ENCODE results near the gene CLHC1.

CLHC1 gene

GRCh38 chr2:55176094-55176415 lies 56.0 kb downstream of the CLHC1 start:
- no peaks in the 10 kb centered on the region for H3K36me3 ChIP-seq (ENCODE audit: insufficient read depth, insufficient read length, low read length)
- H3K4me1 ChIP-seq (ENCODE audit: insufficient read depth, insufficient read length) = no peaks in the 10 kb centered on the region
- TF ChIP-seq YY1 (IDR thresholded peaks at IDR 0.05; ENCODE audit: insufficient read depth, insufficient read length) = no peak
- no peak for TF ChIP-seq SUZ12 (IDR thresholded peaks at IDR 0.05; ENCODE audit: extremely low read depth, insufficient read depth, insufficient read length)
- no peak for TF ChIP-seq ZNF274 (IDR thresholded peaks at IDR 0.05; ENCODE audit: low read depth, low read length)
- no peaks in the 10 kb centered on the region for H3K9me3 ChIP-seq (ENCODE audit: insufficient read depth, low read length)
- H3K9ac ChIP-seq (ENCODE audit: insufficient read length, low read depth) = no peak overlapping the region
- no peak for DNase-seq (ENCODE audit: low read depth, low spot score)
- H3K4me3 ChIP-seq (ENCODE audit: insufficient read length, low read depth) = no peak overlapping the region
- no peaks in the 10 kb centered on the region for H3K27me3 ChIP-seq (ENCODE audit: insufficient read depth, insufficient read length)

GRCh38 chr2:55175254-55176093 lies 56.6 kb downstream of the CLHC1 start:
- Histone ChIP-seq H3K9ac (ENCODE audit: insufficient read length, low read depth) (no peak overlapping the region), H3K4me3 (ENCODE audit: insufficient read length, low read depth) (no peak overlapping the region), H3K36me3 (ENCODE audit: insufficient read depth, insufficient read length, low read length) (no peaks in the 10 kb centered on the region), H3K27me3 (ENCODE audit: insufficient read depth, insufficient read length) (no peaks in the 10 kb centered on the region), H3K9me3 (ENCODE audit: insufficient read depth, low read length) (no peaks in the 10 kb centered on the region), H3K4me1 (ENCODE audit: insufficient read depth, insufficient read length) (no peaks in the 10 kb centered on the region)
- TF ChIP-seq SUZ12 (IDR thresholded peaks at IDR 0.05; ENCODE audit: extremely low read depth, insufficient read depth, insufficient read length) (no peak), ZNF274 (IDR thresholded peaks at IDR 0.05; ENCODE audit: low read depth, low read length) (no peak), YY1 (IDR thresholded peaks at IDR 0.05; ENCODE audit: insufficient read depth, insufficient read length) (no peak)
- no peak for DNase-seq (ENCODE audit: low read depth, low spot score)

GRCh38 chr2:55173438-55174054 lies 58.5 kb downstream of the CLHC1 start:
- Histone ChIP-seq H3K4me1 (ENCODE audit: insufficient read depth, insufficient read length) (no peaks in the 10 kb centered on the region), H3K9me3 (ENCODE audit: insufficient read depth, low read length) (no peaks in the 10 kb centered on the region), H3K36me3 (ENCODE audit: insufficient read depth, insufficient read length, low read length) (no peaks in the 10 kb centered on the region), H3K9ac (ENCODE audit: insufficient read length, low read depth) (no peak overlapping the region), H3K27me3 (ENCODE audit: insufficient read depth, insufficient read length) (no peaks in the 10 kb centered on the region), H3K4me3 (ENCODE audit: insufficient read length, low read depth) (no peak overlapping the region)
- DNase-seq (ENCODE audit: low read depth, low spot score) = no peak
- TF ChIP-seq SUZ12 (IDR thresholded peaks at IDR 0.05; ENCODE audit: extremely low read depth, insufficient read depth, insufficient read length) (no peak), YY1 (IDR thresholded peaks at IDR 0.05; ENCODE audit: insufficient read depth, insufficient read length) (no peak), ZNF274 (IDR thresholded peaks at IDR 0.05; ENCODE audit: low read depth, low read length) (no peak)

GRCh38 chr2:55169915-55170314 lies 62.2 kb downstream of the CLHC1 start:
- no peak for TF ChIP-seq SUZ12 (IDR thresholded peaks at IDR 0.05; ENCODE audit: extremely low read depth, insufficient read depth, insufficient read length)
- no peak for TF ChIP-seq ZNF274 (IDR thresholded peaks at IDR 0.05; ENCODE audit: low read depth, low read length)
- TF ChIP-seq YY1 (IDR thresholded peaks at IDR 0.05; ENCODE audit: insufficient read depth, insufficient read length) = no peak
- Histone ChIP-seq H3K4me3 (ENCODE audit: insufficient read length, low read depth) (no peak overlapping the region), H3K27me3 (ENCODE audit: insufficient read depth, insufficient read length) (no peaks in the 10 kb centered on the region), H3K36me3 (ENCODE audit: insufficient read depth, insufficient read length, low read length) (no peaks in the 10 kb centered on the region), H3K4me1 (ENCODE audit: insufficient read depth, insufficient read length) (no peaks in the 10 kb centered on the region), H3K9ac (ENCODE audit: insufficient read length, low read depth) (no peak overlapping the region), H3K9me3 (ENCODE audit: insufficient read depth, low read length) (no peaks in the 10 kb centered on the region)
- DNase-seq (ENCODE audit: low read depth, low spot score) = no peak

GRCh38 chr2:55169359-55169758 lies 62.7 kb downstream of the CLHC1 start:
- H3K27me3 ChIP-seq (ENCODE audit: insufficient read depth, insufficient read length) = no peaks in the 10 kb centered on the region
- TF ChIP-seq ZNF274 (IDR thresholded peaks at IDR 0.05; ENCODE audit: low read depth, low read length) (no peak), YY1 (IDR thresholded peaks at IDR 0.05; ENCODE audit: insufficient read depth, insufficient read length) (no peak)
- DNase-seq (ENCODE audit: low read depth, low spot score) = no peak
- H3K4me3 ChIP-seq (ENCODE audit: insufficient read length, low read depth) = no peak overlapping the region
- H3K9me3 ChIP-seq (ENCODE audit: insufficient read depth, low read length) = no peaks in the 10 kb centered on the region
- no peaks in the 10 kb centered on the region for H3K36me3 ChIP-seq (ENCODE audit: insufficient read depth, insufficient read length, low read length)
- no peaks in the 10 kb centered on the region for H3K4me1 ChIP-seq (ENCODE audit: insufficient read depth, insufficient read length)
- H3K9ac ChIP-seq (ENCODE audit: insufficient read length, low read depth) = no peak overlapping the region

- Histone ChIP-seq H3K9ac (ENCODE audit: insufficient read length, low read depth) (no peak overlapping the region), H3K4me1 (ENCODE audit: insufficient read depth, insufficient read length) (peaks cover 1% of the 10 kb centered on the region), H3K4me3 (ENCODE audit: insufficient read length, low read depth) (no peak overlapping the region), H3K9me3 (ENCODE audit: insufficient read depth, low read length) (no peaks in the 10 kb centered on the region), H3K27me3 (ENCODE audit: insufficient read depth, insufficient read length) (no peaks in the 10 kb centered on the region), H3K36me3 (ENCODE audit: insufficient read depth, insufficient read length, low read length) (no peaks in the 10 kb centered on the region)
- TF ChIP-seq ZNF274 (IDR thresholded peaks at IDR 0.05; ENCODE audit: low read depth, low read length) (no peak), SUZ12 (IDR thresholded peaks at IDR 0.05; ENCODE audit: extremely low read depth, insufficient read depth, insufficient read length) (no peak), YY1 (IDR thresholded peaks at IDR 0.05; ENCODE audit: insufficient read depth, insufficient read length) (no peak)
- peak; percentile 40 for DNase-seq (ENCODE audit: low read depth, low spot score)
Observed at GRCh38 chr2:55168221-55169154, 63.6 kb downstream of the CLHC1 start.

- Histone ChIP-seq H3K9ac (ENCODE audit: insufficient read length, low read depth) (no peak overlapping the region), H3K9me3 (ENCODE audit: insufficient read depth, low read length) (no peaks in the 10 kb centered on the region), H3K27me3 (ENCODE audit: insufficient read depth, insufficient read length) (no peaks in the 10 kb centered on the region), H3K4me1 (ENCODE audit: insufficient read depth, insufficient read length) (peaks cover 5% of the 10 kb centered on the region), H3K36me3 (ENCODE audit: insufficient read depth, insufficient read length, low read length) (no peaks in the 10 kb centered on the region), H3K4me3 (ENCODE audit: insufficient read length, low read depth) (no peak overlapping the region)
- no peak for DNase-seq (ENCODE audit: low read depth, low spot score)
- no peak for TF ChIP-seq ZNF274 (IDR thresholded peaks at IDR 0.05; ENCODE audit: low read depth, low read length)
- TF ChIP-seq YY1 (IDR thresholded peaks at IDR 0.05; ENCODE audit: insufficient read depth, insufficient read length) = no peak
- TF ChIP-seq SUZ12 (IDR thresholded peaks at IDR 0.05; ENCODE audit: extremely low read depth, insufficient read depth, insufficient read length) = no peak
Observed at GRCh38 chr2:55165626-55166025, 66.5 kb downstream of the CLHC1 start.

Data from NT2/D1 (cell line).